Adipocyte (in vitro differentiated cells): ENCODE data around the gene POLA1.

Experiments
- DNase-seq: peaks from one replicate; pipeline ENCODE4 v3.0.0-alpha.2; 2015; ENCODE audit warnings: low read depth
- H3K27me3 ChIP-seq: replicated peaks from 2 replicates; pipeline ENCODE4 v1.7.0; 2013; ENCODE audit warnings: mild to moderate bottlenecking, low read length, moderate library complexity; ENCODE audit not compliant: control insufficient read depth, insufficient read depth
- H3K36me3 ChIP-seq: 2 replicates; pipeline ENCODE4 v1.7.0; 2013; ENCODE audit warnings: low read length, mild to moderate bottlenecking, moderate library complexity; ENCODE audit not compliant: control insufficient read depth, insufficient read depth, severe bottlenecking
- H3K4me1 ChIP-seq: 2 replicates; pipeline ENCODE4 v1.7.0; 2013; ENCODE audit warnings: mild to moderate bottlenecking, low read length, moderate library complexity; ENCODE audit not compliant: control insufficient read depth, insufficient read depth
- H3K4me3 ChIP-seq: 2 replicates; pipeline ENCODE4 v1.7.0; 2013; ENCODE audit warnings: mild to moderate bottlenecking, low read length, moderate library complexity
- H3K9ac ChIP-seq: 2 replicates; pipeline ENCODE4 v1.7.0; 2013; ENCODE audit warnings: mild to moderate bottlenecking, low read length, moderate library complexity
- H3K9me3 ChIP-seq: 2 replicates; pipeline ENCODE4 v1.7.0; 2013; ENCODE audit warnings: mild to moderate bottlenecking, low read length, moderate library complexity; ENCODE audit not compliant: control insufficient read depth

Gene POLA1

DNA sequence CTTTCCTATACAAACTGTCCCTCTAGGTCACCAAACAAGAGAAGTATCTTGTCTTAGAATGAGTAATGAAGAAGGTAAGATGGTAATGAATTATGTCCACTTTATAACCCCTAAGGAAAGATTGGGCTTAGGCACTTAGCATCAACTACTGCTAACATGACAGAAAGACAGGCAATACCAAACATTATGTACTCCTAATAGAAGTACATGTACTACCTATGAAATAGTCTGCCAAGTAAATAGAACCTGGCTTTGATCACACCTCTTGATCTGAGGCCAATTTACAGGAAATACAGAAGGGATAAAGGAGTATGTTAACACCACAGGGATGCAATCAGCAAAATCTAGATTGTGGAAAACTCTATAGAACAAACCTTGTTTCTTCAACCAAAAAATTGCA lies 32.4 kb upstream of the POLA1 start:
- Histone ChIP-seq H3K27me3 (peaks cover 36% of the 10 kb centered on the region), H3K4me3 (no peak overlapping the region), H3K9ac (no peak overlapping the region), H3K4me1 (no peaks in the 10 kb centered on the region), H3K36me3 (no peaks in the 10 kb centered on the region), H3K9me3 (no peaks in the 10 kb centered on the region)
- DNase-seq = no peak

DNA sequence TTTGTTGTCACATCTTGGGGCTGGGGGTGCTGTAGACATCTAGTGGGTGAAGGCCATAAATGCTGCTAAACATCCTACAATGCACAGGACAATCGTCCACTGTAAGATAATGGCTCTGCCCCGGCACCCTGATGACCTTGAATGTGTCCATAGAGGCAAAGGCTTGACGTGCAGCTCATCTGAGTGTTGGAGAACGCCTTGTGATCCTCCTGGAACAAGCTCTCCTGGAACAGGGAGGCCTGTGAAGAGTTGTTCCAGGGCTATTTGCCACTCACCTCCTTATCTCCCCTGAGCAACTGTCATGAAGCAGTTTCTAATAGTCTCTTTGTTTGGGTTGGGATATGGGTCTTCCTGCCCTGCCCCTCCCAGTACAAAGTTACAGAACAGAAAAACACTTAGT lies 31.4 kb upstream of the POLA1 start:
- DNase-seq = no peak
- Histone ChIP-seq H3K9me3 (no peaks in the 10 kb centered on the region), H3K9ac (no peak overlapping the region), H3K36me3 (no peaks in the 10 kb centered on the region), H3K27me3 (peaks cover 41% of the 10 kb centered on the region), H3K4me1 (no peaks in the 10 kb centered on the region), H3K4me3 (no peak overlapping the region)

DNA sequence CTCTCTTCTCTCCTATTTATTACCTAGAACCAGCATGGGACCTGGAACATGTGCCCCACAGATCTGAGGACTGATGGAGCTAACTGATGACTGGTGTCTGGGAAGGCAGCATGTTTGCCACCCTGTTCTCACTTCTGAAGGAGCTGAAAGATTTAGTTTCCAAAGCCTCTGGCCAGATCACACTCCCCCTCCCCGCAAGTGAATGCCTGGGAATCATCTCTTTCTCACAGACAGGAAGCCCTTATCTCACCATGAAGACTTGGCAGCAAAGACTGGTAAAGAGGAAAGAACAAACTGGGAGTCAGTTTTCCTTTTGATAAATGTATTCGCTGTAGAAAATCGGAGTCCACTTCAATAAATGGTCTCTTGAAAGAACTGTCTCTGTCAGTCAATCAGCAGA lies 25.6 kb upstream of the POLA1 start:
- Histone ChIP-seq H3K9me3 (no peaks in the 10 kb centered on the region), H3K27me3 (peaks cover 31% of the 10 kb centered on the region), H3K4me3 (no peak overlapping the region), H3K4me1 (no peaks in the 10 kb centered on the region), H3K36me3 (no peaks in the 10 kb centered on the region), H3K9ac (no peak overlapping the region)
- DNase-seq = no peak

DNA sequence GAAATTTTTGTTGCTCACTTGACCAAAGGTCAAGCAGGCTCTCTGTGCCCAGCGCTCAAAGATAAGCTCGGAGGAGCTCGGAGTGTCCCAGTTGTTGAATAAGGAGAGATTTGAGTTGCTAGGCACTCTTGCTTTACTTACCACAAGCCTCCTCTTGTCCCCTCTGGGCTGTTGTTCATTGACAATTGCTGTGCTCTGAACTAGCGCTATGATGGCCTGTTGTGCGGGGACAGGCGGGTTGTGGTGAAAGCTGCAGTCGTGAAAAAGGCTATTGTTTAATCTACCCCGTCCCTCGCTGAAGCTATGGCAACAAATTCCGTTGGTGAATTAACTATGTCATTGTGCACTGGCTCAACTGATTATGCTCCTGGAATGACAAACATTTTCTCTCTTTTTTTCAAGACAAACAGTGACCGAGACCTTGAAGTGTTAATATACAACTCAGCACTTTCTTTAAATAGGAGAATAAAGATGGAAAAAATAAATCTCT lies 21.0 kb upstream of the POLA1 start:
- DNase-seq = no peak
- H3K36me3 ChIP-seq = no peaks in the 10 kb centered on the region
- no peaks in the 10 kb centered on the region for H3K4me1 ChIP-seq
- H3K27me3 ChIP-seq = peaks cover 23% of the 10 kb centered on the region
- no peaks in the 10 kb centered on the region for H3K9me3 ChIP-seq
- no peak overlapping the region for H3K4me3 ChIP-seq
- no peak overlapping the region for H3K9ac ChIP-seq

DNA sequence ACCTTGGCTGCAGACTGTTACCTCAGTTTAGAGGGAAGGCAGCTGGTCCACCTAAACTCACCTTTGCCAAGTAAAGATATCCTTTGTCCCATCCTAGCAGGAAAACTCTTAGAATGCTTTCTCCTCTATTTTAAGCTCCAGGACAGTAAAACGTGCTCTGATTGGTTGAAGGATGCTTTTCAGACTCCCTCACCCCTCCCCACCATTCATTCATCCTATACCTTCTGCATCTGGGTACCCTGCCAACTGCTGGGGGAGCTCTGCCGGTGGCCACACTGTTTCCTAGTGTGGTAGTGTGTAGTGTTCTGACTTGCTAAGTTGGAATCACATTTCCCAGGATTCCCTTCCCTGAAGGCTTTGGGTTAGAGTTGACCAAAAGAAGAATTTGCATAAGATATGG lies 20.3 kb upstream of the POLA1 start:
- Histone ChIP-seq H3K27me3 (peaks cover 17% of the 10 kb centered on the region), H3K9ac (no peak overlapping the region), H3K4me3 (no peak overlapping the region), H3K36me3 (no peaks in the 10 kb centered on the region), H3K9me3 (no peaks in the 10 kb centered on the region), H3K4me1 (no peaks in the 10 kb centered on the region)
- DNase-seq = no peak

DNA sequence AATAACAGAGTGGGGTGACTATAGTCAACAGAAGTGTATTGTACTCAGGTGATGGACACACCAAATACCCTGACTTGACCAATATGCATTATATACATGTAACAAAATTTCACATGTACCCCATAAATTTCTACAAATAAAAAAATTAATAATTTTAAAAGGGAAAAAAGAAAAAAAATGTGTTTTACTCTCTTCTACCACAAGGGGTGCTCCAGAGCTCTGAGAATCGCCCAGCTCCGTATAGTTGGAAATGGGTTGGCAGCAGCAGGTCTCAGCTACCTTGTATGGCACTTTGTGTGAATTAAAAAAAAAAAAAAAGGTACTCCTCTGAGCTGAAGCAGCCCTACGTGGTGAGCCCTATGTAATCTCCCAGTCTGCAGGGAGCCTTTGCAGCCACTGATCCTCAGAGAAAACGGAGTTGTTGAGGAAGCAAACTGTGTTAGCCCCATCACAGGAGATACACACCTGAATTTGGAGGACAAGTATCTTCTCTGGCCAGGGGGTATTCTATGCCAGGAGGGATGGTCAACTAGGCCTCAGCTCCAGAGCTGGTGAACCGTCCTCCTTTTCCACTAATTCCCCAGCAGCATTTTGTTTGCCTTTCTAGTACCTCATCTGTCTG lies 17.2 kb upstream of the POLA1 start:
- Histone ChIP-seq H3K4me3 (no peak overlapping the region), H3K36me3 (no peaks in the 10 kb centered on the region), H3K27me3 (peaks cover 18% of the 10 kb centered on the region), H3K9me3 (no peaks in the 10 kb centered on the region), H3K4me1 (no peaks in the 10 kb centered on the region), H3K9ac (no peak overlapping the region)
- peak; percentile 61 for DNase-seq

GRCh38 chrX:24682739-24683432 lies 10.8 kb upstream of the POLA1 start:
- no peak for DNase-seq
- Histone ChIP-seq H3K9ac (no peak overlapping the region), H3K9me3 (peaks cover 10% of the 10 kb centered on the region), H3K36me3 (no peaks in the 10 kb centered on the region), H3K27me3 (peaks cover 15% of the 10 kb centered on the region), H3K4me1 (no peaks in the 10 kb centered on the region), H3K4me3 (no peak overlapping the region)

DNA sequence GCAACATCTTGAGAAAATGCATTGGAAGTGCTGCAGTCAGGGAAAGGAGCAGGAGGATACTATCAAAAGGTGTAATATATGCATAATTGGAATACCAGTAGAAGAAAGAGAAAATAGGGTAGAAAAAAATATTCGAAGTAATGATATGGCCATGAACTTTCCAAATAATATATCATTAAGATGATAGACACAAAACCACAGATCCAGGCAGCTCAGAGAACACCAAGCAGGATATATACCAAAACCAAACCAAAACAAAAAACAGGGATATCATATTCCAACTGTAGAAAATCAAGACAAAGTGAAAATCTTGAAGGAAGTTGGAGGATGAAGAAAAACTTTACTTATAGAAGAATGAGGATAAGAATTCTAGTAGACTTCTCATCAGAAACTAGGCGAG lies 9.7 kb upstream of the POLA1 start:
- Histone ChIP-seq H3K9me3 (peaks cover 10% of the 10 kb centered on the region), H3K4me3 (no peak overlapping the region), H3K4me1 (no peaks in the 10 kb centered on the region), H3K36me3 (no peaks in the 10 kb centered on the region), H3K9ac (no peak overlapping the region), H3K27me3 (peaks cover 15% of the 10 kb centered on the region)
- DNase-seq = no peak

DNA sequence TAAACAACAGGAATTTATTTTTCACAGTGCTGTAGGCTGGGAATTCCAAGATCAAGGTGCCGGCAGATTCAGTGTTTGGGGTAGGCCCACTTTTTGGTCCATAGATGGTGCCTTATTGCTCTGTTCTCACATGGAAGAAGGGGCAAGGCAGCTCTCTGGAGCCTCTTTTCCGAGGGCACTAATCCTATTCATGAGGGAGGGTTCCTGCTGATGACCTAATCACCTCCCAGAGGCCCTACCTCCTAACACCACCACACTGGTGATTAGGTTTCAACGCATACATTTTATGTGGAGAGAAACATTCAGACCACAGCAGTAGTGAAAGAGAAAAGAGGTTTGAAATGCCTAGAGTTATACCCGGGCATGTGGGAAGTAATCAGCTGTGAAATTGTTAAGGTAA lies 1.4 kb upstream of the POLA1 start:
- no peaks in the 10 kb centered on the region for H3K9me3 ChIP-seq

GRCh38 chrX:24694825-24695224 lies 1.1 kb downstream of the POLA1 start:
- Histone ChIP-seq H3K9me3 (no peaks in the 10 kb centered on the region), H3K36me3 (no peaks in the 10 kb centered on the region), H3K4me3 (peak overlapping the region; percentile 77), H3K9ac (peak overlapping the region; percentile 78), H3K27me3 (no peaks in the 10 kb centered on the region), H3K4me1 (no peaks in the 10 kb centered on the region)
- no peak for DNase-seq

More for the DNA sequence above, 1.4 kb upstream of the POLA1 start:
- no peaks in the 10 kb centered on the region for H3K36me3 ChIP-seq
- no peak overlapping the region for H3K4me3 ChIP-seq
- H3K4me1 ChIP-seq = no peaks in the 10 kb centered on the region
- H3K27me3 ChIP-seq = no peaks in the 10 kb centered on the region
- H3K9ac ChIP-seq = no peak overlapping the region
- DNase-seq = no peak

- DNase-seq = no peak
- no peaks in the 10 kb centered on the region for H3K36me3 ChIP-seq
- H3K4me1 ChIP-seq = no peaks in the 10 kb centered on the region
- H3K9me3 ChIP-seq = no peaks in the 10 kb centered on the region
- no peaks in the 10 kb centered on the region for H3K27me3 ChIP-seq
- no peak overlapping the region for H3K9ac ChIP-seq
- no peak overlapping the region for H3K4me3 ChIP-seq
Measured at GRCh38 chrX:24696294-24696693, 2.6 kb downstream of the POLA1 start.
